22Rv1 (cell line): ENCODE results near the gene MAST4.

Source experiments
- CTCF ChIP-seq: fragments of 450-650 bp; IDR thresholded peaks from 2 replicates; pipeline ENCODE4 v1.5.1; 2017; ENCODE audit warnings: mild to moderate bottlenecking
- ZFX ChIP-seq: fragments of 450-650 bp; IDR thresholded peaks from 2 replicates; pipeline ENCODE4 v1.6.1; 2017; ENCODE audit warnings: antibody characterized with exemption, borderline replicate concordance

- TF ChIP-seq CTCF (no peak), ZFX (no peak)
Measured at GRCh38 chr5:66880401-66880800, 284.2 kb downstream of the MAST4 start.
